Skeletal muscle cell (primary cell): Measurements from ENCODE around the gene GSKIP.
"Not testable (repeated sequence)": the region's sequence is repeated elsewhere in the genome, so short reads cannot be mapped to it uniquely, and the experiment has no call there.

ENCODE experiments used
- DNase-seq: peaks from one replicate; pipeline ENCODE4 v3.0.0-alpha.2; 2010; ENCODE audit warnings: low read depth
- H3K4me3 ChIP-seq: 2 replicates; pipeline ENCODE4 v1.5.1; 2011; ENCODE audit warnings: low read depth, mild to moderate bottlenecking, control low read depth, low read length, moderate library complexity

The GSKIP gene, protein sequence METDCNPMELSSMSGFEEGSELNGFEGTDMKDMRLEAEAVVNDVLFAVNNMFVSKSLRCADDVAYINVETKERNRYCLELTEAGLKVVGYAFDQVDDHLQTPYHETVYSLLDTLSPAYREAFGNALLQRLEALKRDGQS

DNA sequence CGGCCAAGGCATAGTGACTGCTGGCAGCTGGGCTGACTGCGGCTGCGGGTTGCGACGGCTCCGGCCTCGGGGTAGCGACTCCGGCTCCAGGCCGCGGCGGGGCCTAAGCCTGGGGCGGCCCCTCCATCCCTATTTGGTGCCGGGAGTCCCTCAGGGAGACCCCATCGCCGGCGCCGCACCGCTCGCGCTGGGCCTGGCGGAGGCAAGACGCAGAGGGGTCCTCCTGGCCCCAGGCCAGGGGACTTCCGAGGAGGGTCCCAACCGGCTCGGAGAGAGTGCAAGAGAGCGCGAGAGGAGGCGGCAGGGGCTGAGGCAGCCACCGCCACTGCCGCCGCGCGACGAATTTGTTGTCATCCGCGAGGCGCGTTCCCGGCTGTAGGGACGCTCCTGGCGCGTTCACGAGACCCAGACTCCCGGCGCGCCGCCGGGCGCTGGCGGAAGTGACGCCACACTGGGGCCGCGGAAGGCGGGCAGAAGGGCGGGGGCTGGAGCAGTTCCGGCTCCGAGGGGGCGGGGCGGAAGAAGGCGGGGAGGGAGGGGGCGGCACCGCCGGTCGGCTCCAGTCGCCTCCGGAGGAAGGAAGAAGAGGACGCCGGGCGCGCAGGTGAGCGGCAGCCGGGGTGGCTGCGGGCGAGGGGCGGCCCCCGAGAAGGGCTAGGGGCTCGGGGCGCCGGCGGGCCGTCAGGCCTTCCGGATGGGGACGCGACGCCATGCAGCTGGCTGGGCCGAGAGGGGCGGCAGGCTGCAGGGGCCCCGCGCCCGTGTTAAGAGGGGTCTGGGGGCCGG is at the start of gene GSKIP, which contains the start of gene ATG2B:
GSKIP (plus strand) TSS at position 562 of the 786 bp plus-strand sequence. CDS start 18,722 bp downstream, outside the sequence.
ATG2B (minus strand) TSS at position 377 of the 786 bp plus-strand sequence; CDS start at position 12, 365 bp downstream.
- peak; percentile 53 for DNase-seq
- H3K4me3 ChIP-seq, result peak within 1 kb of the TSS; percentile 95

DNA sequence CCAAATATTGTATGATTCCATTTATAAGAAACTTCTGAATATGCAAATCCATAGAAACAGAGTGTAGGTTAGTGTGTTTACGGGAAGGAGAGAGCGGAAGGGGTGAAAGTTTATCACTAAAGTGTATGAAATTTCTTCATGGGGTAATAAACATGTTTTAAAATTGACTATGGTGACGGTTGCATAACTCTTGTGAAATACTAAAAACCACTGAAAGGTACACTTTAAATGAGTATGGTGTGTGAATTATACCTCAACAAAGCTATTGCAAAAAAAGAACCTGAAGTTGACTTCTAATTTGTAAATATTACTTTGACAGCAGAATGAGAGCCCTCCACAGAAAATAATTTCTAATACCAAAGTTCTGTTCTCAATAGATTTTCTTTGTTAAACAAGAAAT is 47.2 kb upstream of the GSKIP start:
- no peak for DNase-seq
- no peak overlapping the region for H3K4me3 ChIP-seq

GRCh38 chr14:96318836-96319235 is 44.5 kb upstream of the GSKIP start:
- H3K4me3 ChIP-seq, result no peak overlapping the region
- DNase-seq, result no peak

GRCh38 chr14:96320605-96321004 is 42.7 kb upstream of the GSKIP start:
- DNase-seq, result no peak
- no peak overlapping the region for H3K4me3 ChIP-seq

GRCh38 chr14:96324219-96324618 is 39.1 kb upstream of the GSKIP start:
- no peak for DNase-seq
- H3K4me3 ChIP-seq, result no peak overlapping the region

DNA sequence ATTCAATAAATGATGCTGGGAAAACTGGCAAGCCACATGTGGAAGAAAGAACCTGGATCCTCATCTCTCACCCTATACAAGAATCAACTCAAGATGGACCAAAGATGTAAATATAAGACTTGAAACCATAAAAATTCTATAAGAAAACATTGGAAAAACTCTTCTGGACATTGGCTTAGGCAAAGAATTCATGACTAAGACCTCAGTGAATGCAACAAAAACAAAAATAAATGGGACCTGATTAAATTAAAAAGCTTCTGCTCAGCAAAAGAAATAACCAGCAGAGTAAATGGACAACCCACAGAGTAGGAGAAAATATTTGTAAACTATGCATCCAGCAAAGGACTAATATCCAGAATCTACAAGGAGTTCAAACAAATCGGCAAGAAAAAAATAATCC is 24.8 kb upstream of the GSKIP start:
- no peak overlapping the region for H3K4me3 ChIP-seq
- no peak for DNase-seq

DNA sequence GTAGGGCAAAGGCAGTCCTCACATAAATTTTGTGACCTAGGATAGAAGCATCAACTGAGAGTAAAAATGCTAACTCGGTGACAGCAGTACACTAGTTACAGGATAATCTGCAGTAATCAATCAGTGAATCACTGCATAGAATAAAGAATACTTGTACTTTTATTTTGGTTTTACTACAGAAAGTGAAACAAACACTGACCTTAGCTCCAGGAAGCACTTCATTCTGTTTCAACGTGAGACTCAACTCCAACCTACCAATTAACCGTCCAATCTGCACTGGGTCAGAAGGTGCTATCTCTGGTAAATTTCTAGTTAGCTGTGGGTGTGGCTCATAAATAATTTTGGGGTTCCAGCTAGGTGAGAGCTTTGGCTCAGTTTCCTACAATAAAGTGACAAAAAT is 22.0 kb upstream of the GSKIP start:
- DNase-seq, result no peak

DNA sequence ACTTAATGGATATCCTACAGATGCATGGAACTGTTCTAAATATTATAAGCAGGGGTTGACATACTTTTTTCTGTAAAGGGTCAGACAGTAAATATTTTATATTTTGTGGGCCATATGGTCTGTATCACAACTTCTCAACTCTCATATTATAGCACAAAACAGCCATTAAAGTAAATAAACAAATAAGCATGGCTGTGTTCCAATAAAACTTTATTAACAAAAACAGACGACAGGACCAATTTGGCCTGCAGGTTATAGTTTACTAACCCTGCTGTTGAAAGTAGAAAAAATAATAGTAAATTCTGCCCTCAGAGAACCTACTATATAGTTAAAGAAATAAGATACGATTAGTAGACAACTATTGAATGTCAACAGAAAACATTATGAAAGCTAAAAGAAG is 17.7 kb upstream of the GSKIP start:
- no peak overlapping the region for H3K4me3 ChIP-seq
- no peak for DNase-seq

More for the DNA sequence above, 22.0 kb upstream of the GSKIP start:
- H3K4me3 ChIP-seq, result no peak overlapping the region

GRCh38 chr14:96347957-96348356 is 15.4 kb upstream of the GSKIP start:
- not testable (repeated sequence) for DNase-seq

DNA sequence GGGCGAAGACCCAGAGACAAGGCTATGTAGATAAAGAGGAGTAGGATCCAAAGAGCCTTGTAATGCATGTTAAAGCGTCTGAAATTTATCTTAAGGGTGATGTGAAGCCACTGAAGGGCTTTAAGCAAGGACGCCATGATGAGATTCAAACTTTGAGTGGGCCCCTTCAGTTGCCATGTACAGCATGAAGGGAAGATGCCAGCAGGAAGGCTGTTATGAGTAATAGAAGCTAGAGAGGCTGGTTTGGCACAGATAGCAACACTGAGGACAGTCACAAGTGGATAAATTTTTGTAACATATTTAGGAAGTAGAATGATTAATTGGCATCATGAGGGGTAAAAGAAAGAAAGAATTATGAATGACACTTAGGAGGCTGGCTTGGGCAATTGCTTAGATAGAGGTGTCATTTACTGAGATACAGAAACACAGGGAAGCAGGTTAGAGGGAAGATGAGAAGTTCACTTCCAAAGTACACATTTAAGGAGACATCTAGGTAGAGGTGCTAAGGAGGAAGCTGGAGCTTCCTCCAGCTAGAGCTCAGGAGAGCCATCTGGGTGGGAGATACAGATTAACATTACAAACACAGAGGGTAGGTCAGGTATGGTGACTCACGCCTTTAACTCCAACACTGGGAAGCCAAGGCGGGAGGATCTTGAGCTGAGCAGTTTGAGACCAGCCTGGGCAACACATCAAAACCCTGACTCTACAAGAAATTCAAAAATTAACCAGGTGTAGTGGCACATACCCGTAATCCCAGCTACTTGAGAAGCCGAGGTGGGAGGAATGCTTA is 13.8 kb upstream of the GSKIP start:
- no peak overlapping the region for H3K4me3 ChIP-seq
- no peak for DNase-seq

More at GRCh38 chr14:96347957-96348356, 15.4 kb upstream of the GSKIP start:
- not testable (repeated sequence) for H3K4me3 ChIP-seq

- DNase-seq, result no peak
- no peak overlapping the region for H3K4me3 ChIP-seq
Measured at GRCh38 chr14:96351986-96352385, 11.3 kb upstream of the GSKIP start.

DNA sequence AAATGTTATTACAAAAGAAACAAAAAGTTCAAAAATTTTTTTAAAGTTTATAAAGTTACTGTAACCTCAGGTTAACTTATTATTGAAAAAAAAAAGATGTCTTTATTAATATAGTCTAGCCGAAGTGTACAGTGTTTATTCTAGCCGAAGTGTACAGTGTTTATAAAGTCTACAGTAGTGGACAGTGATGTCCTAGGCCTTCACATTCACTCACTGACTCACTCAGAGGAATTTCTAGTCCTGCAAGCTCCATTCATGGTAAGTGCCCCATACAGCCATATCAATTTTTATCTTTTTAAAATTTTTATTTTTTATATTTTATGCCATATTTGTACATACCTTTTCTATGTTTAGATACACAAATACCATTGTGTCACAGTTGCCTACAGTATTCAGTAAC is 10.6 kb upstream of the GSKIP start:
- H3K4me3 ChIP-seq, result no peak overlapping the region
- DNase-seq, result no peak

- no peak overlapping the region for H3K4me3 ChIP-seq
- DNase-seq, result no peak
Measured at GRCh38 chr14:96354246-96354645, 9.1 kb upstream of the GSKIP start.

DNA sequence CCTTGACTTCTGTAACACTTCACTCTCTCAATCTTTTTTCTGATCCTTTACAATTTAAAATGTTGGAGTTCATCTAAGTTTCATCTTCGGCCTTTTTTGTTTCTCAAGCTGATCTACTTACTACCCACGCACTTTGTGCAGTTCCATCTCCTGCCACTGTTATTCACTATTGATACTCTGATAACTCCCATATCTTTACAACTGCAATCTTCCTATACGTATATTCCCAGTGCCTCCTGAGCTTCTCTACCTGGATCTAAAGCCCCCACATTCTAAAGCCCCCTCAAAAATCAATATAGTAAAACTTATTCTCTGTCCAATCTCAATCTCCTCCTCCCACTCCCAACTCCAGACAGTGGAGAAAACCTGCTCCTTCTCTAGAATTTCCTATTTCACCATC is 6.1 kb upstream of the GSKIP start:
- DNase-seq, result no peak
- no peak overlapping the region for H3K4me3 ChIP-seq

DNA sequence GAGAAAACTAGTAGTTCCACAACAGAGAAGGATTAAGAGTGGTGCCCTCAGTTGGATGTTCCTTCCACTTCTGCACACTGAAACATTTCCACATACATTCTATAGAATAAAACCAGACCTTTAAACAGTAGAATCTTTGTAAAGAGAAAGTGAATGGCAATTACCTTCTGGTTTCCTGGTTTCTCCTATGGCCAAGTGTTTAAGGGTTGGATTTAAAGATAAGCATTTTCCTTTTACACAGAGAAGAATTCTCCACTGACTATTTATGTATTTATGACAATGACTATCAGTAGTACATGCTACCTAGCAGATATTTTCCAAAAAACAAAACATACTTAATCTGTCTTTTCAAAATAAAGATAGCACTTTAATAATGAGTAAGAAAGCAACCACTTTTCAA is 3.4 kb upstream of the GSKIP start:
- DNase-seq, result no peak
- H3K4me3 ChIP-seq, result no peak overlapping the region

DNA sequence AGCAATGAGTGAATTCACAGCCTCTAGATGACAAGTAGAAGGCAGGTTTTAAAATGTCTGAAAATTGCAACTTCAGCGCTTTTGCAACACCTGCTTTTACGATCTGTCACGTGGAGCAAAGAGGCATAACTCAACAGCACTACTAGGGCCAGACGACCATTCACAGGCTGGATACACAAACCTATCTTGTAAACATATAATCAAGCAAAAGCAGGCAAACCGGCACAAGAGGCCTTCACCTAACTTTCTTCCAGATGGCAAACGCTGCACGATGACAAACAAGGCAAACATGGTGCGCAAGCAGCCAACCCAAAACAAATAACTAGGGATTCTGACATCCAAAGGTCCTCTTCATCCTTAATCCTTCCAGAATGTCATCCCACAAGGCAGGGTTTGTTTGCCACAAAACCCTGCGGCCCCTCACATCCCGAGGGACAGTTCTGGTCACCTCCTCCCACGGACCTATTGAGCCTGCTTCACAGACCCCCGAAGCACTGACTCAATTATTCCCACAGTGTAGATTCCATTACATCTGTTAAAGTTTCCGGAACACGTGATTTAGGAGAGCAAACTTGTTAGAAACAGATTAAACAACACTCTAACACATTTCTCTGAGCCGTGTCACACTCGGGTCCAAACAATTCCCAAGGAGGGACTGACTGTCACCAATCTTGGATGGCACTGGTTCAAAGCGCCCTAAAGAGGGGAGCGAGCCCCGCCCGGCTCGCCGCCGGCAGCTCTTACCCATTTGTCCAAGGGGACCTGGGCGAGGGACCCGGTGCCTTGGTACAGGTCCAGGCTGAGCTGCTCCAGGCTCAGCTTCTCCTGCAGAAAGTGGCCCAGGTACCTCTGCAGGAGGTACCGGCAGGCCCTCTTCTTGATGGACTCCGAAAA is 1.0 kb upstream of the GSKIP start:
- no peak for DNase-seq

DNA sequence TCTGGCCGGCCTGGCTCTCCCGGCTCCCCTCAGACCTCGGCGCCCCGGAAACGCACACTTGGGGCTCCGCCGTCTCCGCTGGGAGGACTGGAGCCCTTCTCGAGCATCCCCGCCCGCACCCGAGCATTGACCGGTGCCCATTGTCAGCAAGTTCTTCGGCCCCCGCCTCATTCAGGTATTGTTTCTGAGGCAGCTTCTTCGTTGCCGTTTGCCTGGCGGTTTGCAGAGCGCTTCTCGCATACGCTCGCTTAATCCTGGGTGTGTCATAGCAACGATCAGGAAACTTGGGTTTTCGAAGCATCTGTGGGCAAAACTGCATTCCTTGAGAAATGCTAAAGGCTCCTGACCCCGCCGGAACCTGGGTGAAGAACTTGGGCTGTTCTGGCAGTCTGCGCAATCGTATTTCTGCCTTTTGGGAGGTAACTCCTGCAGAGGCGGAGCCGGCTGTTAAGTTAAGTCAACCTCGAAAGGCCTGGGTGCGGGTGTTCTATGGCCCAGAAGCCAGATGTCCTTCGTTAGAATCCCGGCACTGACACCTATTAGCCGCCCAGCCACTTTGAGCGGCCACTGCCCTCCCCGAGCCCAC is 518 bp downstream of the GSKIP start:
- H3K4me3 ChIP-seq, result peak overlapping the region; percentile 95
- no peak for DNase-seq

More for the DNA sequence above, 1.0 kb upstream of the GSKIP start:
- H3K4me3 ChIP-seq, result peak overlapping the region; percentile 95

DNA sequence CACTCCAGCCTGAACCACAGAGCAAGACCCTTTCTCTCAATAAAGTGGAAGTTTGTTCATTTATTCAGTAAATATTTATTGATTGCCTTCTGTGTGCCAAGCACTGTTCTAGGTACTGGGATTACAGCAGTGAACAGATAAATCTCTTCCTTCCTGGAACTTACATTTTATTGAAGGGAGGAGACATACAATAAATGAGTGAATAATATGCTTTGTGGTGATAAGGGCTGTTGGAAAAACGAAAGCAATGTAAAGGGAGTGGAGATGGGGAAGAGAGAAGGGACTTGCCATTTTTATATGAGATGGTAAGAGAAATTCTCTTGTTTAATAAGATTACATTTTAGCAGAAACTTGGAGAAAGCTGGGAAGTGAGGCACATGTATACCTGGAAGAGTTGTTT is 1.6 kb downstream of the GSKIP start:
- DNase-seq, result no peak
- H3K4me3 ChIP-seq, result no peak overlapping the region

DNA sequence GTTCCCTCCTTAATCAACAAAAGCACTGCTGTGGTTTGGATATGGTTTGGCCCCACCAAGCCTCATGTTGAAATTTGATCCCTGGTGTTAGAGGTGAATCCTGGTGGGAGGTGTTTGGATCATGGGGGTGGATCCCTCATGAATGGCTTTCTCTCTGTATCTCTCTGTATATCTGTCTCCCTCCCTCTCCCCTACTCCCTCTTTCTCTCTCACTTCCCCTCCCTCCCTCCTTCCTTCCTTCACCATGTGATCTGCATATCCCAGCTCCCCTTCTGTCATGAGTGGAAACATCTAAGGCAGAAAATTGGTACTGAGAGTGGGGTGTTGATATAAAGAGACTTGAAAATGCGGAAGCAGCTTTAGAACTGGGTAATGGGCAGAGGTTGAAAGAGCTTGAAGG is 5.2 kb downstream of the GSKIP start:
- DNase-seq, result no peak
- H3K4me3 ChIP-seq, result no peak overlapping the region
